ENCODE results near the gene FBN1. TPM values are rescaled to one million over a fixed set of nuclear protein-coding genes. Genes with fewer than 3 reads are reported as not detected.

FBN1 gene
- total RNA-seq, 1 donor from 2014 or later, result 18.8 TPM

- FAIRE-seq (no peak), DNase-seq (ENCODE audit: low spot score in 2 of 2) (no peak)
These were observed 194.3 kb downstream of the FBN1 start for GRCh38 chr15:48451241-48451640.

DNA sequence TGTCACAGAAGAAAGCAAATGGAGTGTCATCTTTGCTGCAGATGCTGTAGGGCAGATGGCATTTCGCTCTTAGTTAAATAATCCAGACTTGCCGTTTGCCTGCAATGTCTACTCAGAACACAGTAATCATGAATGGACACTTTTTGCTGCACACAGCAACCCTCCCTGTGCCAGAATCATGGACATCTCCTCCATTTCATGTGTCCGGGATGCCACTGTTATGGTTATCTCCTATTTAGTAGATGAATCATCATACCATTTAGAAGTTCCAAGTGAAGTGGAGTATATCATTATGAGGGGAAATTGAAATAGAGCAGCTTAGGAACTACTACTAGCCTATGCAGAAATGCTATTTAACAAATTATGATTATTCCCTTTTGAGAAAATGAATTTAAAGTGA is 195.8 kb downstream of the FBN1 start:
- FAIRE-seq, result no peak
- no peak for DNase-seq (ENCODE audit: low spot score in 2 of 2)

GRCh38 chr15:48447657-48448056 is 197.9 kb downstream of the FBN1 start:
- DNase-seq (ENCODE audit: low spot score in 2 of 2) (no peak), FAIRE-seq (no peak)

GRCh38 chr15:48447058-48447457 is 198.5 kb downstream of the FBN1 start:
- no peak for DNase-seq (ENCODE audit: low spot score in 2 of 2)
- FAIRE-seq, result no peak

- DNase-seq (ENCODE audit: low spot score in 2 of 2) (no peak), FAIRE-seq (no peak)
These were observed 203.5 kb downstream of the FBN1 start for GRCh38 chr15:48442011-48442410.

DNA sequence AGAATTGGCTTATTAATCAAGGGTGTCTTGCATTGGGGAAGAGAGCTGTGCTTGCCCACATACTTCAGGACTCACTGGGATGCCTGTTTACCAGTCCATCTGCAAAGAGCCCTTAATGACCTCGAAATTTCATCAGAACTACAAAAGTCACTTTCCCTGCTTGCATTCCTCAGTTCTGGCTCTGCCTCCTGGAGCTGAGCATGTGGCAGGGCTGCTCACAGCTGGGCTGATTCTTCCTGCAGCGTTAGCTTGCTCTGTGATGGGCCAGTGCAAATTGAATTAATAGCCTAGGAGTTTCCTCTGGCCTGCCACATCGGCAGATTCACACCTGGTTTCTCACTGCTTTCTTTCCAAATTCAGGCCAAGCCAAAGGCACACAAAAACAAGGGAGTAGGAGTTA is 205.4 kb downstream of the FBN1 start:
- no peak for FAIRE-seq
- no peak for DNase-seq (ENCODE audit: low spot score in 2 of 2)

DNA sequence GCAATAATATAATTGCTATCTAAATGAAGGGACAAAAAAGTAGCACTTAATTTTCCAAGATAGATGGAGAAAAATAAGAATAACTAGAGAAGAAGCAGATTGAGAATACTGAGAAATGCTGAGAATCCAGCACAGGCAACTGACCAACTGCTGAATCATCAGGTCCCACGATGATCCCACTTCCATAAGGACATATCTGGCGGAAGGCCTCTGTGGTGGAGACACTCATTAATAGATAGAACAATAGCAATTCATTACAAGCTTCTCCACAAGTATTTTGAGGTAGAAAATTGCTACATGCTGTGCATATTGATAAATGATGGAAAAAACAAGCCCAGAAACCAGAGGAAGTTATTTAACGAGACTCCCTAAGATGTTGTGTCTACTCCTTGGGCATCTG is 208.3 kb downstream of the FBN1 start:
- FAIRE-seq (no peak), DNase-seq (ENCODE audit: low spot score in 2 of 2) (no peak)

DNA sequence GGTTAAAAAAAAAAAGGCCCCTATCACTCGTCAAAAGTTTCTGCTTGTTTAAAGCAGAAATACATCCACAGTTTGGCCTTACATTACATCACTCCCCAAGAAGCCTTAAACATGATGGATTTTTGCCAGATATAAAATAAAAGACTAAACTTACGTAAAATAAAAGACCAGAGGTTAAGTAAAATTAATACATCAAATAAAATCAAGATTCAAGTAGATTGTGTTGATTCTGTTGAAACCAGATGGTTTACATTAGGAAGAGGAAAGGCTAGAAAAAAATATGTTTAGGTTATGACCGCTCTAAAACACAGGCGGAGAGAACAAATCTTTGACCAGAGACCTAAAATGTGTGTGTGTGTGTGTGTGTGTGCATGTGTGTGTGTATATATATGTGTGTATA is 210.2 kb downstream of the FBN1 start:
- DNase-seq (ENCODE audit: low spot score in 2 of 2), result no peak
- FAIRE-seq, result no peak

DNA sequence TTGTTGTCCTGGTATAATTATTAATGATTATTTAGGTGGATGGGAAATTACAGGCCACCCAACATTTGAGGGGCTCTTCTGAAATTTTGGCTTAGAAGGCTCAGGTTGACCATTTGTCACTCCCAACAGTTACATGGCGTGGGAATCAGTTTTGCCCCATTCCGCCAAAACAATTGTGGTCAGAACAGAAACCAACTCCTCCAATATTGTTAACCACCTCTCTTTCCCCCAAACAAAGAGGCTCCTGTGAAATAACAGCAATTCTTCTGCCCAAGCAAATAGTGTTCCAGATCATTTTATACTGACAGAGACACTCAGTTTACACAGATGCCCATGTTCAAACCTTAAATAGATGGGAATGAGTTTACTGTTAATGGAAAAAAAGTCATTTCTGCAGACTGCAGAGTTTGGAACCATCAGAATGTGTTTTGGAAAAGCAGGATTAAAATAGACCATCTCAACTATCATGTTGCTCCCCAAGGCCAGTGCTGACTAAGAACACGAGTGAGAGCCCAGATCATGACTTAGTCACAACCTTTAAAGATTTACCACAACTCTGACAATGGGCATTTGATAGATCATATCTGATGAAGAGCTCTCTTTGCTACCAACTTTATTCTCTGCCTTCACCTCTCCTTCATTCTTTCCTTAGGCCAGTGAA is 212.2 kb downstream of the FBN1 start:
- FAIRE-seq (no peak), DNase-seq (ENCODE audit: low spot score in 2 of 2) (no peak)

DNA sequence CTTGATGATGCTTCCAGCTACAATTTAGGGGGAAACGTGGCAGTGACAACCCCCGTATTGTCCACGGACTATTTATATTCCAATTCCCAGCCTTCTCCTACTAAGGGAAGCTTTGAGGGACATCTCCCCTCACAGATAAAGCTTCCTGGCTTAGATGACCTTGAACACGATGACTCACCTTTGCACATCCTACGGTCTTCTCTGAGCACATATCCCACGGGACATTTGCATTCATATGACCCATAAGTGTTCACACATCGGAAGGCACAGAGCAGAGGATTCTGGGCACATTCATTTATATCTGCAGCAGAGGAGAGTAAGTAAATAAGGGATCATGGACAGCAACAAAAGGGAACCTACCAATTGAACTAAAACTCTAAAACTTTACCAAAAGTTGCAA is 212.8 kb downstream of the FBN1 start:
- DNase-seq (ENCODE audit: low spot score in 2 of 2), result no peak
- FAIRE-seq, result no peak

DNA sequence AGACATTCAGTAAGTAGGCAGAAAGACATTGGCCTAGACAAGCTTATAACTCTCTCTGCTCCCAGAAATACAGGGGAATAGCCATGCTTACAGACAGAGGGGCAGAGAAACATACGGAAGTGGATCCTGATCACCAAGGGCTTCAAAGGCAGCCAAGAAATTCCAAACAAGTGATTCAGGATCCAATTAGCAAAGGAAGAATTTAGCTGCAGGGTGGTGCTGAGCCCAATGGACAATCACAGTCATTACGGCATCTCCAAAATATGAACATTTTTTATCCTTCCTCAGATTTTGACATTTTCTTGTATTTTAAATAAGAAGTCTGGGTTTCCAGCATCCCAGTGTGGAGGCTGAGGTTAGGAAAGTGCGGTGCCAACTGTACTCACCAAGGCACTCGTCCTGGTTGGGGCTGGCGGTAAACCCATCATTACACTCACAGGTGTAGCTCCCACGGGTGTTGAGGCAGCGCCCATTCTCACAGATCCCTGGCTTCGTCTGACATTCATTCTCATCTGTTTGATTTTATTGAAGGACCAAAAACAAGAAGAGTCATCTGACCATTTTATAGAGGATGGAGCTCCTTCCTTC is 217.5 kb downstream of the FBN1 start:
- DNase-seq (ENCODE audit: low spot score in 2 of 2), result no peak
- no peak for FAIRE-seq

GRCh38 chr15:48427479-48427878 is 218.0 kb downstream of the FBN1 start:
- FAIRE-seq (no peak), DNase-seq (ENCODE audit: low spot score in 2 of 2) (no peak)

GRCh38 chr15:48426941-48427340 is 218.6 kb downstream of the FBN1 start:
- DNase-seq (ENCODE audit: low spot score in 2 of 2) (no peak), FAIRE-seq (no peak)

GRCh38 chr15:48426044-48426443 is 219.5 kb downstream of the FBN1 start:
- no peak for DNase-seq (ENCODE audit: low spot score in 2 of 2)

DNA sequence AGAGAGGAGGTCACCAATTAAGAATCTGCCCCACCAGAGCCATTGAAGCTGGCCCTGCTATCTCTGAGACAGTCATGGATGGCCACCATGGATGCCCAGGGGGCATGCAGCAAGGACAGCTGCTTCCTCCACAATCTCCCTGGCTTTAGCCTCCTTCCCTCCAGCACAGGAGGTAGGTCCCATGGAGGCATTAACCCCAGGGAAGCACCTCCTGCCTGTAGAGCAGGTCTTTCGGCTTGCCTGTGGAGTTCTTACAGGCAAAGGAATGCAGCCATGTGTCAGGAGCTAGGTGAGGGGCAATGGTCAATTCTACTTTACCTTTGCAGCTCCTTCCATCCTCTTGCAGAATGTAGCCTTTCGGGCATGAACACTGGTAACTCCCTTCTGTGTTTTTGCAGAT is 220.5 kb downstream of the FBN1 start:
- no peak for DNase-seq (ENCODE audit: low spot score in 2 of 2)
- no peak for FAIRE-seq

More at GRCh38 chr15:48426044-48426443, 219.5 kb downstream of the FBN1 start:
- FAIRE-seq, result no peak

DNA sequence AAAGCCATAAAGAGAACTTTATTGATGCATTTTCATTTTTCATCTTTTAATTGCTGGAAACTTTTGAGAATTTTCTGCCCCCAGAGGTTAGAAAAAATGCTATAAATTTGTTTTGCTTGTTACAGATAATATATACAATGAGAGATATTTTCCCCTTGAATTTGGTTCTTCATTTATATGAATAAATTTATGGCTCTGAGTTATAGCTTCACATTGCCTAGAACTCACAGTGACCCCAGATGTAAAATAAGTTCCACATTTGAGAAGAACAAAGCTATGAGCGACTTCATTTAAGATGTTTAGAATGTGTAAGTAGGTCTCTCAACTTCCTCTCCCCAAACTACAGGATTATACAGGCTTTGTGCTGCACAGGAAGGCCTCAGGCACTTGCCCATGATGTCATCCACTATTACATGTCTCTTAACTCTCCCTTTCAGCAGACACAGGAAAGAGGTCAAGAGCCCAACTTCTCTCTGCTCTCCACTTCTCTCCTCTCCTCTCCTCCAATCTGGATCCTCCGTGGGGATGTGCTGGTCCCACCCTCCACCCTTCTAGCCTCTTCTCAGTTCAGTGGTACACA is 221.5 kb downstream of the FBN1 start:
- no peak for FAIRE-seq

GRCh38 chr15:48423342-48423741 is 222.2 kb downstream of the FBN1 start:
- no peak for DNase-seq (ENCODE audit: low spot score in 2 of 2)
- no peak for FAIRE-seq

More for the DNA sequence above, 221.5 kb downstream of the FBN1 start:
- no peak for DNase-seq (ENCODE audit: low spot score in 2 of 2)

DNA sequence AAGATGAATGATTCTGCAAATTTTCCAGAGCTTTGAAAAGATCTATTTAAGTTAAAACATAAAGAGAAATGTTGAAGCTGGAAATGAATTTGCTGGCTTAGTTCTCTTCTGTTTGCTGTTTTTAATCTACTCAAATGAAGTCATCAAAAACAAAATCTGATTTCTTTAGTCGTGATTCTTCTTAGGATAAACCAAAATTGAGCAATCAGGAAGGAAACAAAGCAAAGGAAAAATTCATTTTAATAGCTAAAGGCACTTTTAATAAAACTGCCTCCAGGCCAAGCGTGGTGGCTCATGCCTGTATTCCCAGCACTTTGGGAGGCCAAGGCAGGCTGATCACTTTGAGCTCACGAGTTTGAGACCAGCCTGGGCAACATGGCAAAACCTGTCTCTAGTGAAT is 223.1 kb downstream of the FBN1 start:
- FAIRE-seq, result no peak

DNA sequence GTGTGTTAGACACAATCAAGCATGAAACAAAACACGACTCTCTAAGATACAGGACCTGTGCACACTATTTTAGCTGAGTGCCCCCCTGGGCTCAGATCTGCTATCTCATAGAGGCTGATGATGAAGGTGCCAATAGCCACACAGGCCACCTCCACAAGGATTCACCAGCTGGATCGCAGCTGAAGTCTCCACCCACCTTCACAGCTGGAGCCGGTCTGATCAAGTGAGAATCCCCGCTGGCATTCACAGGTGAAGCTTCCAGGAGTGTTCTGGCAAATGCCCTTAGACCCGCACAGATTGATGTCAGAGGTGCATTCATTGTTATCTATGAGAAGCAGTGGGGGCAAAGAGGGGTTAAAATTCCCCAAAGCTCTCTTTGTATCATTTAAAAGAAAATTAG is 224.1 kb downstream of the FBN1 start:
- FAIRE-seq, result no peak
- DNase-seq (ENCODE audit: low spot score in 2 of 2), result no peak

More for the DNA sequence above, 223.1 kb downstream of the FBN1 start:
- DNase-seq (ENCODE audit: low spot score in 2 of 2), result no peak

- FAIRE-seq (no peak), DNase-seq (ENCODE audit: low spot score in 2 of 2) (no peak)
These were observed 225.6 kb downstream of the FBN1 start for GRCh38 chr15:48419896-48420295.

- DNase-seq (ENCODE audit: low spot score in 2 of 2), result no peak
- FAIRE-seq, result no peak
These were observed 227.2 kb downstream of the FBN1 start for GRCh38 chr15:48418343-48418742.

- FAIRE-seq (no peak), DNase-seq (ENCODE audit: low spot score in 2 of 2) (no peak)
These were observed 229.2 kb downstream of the FBN1 start for GRCh38 chr15:48416301-48416700.
